NCI-H2029 treated with DMSO at 0.1 percent for 48 hours (cell line): ENCODE measurements around the gene ABHD14A.

Experiments used
- DNase-seq: peaks from one replicate; lab custom pipeline; 2025; lab: John Stamatoyannopoulos, UW

Gene ABHD14A

GRCh38 chr3:51957520-51958205, 17.2 kb upstream of the ABHD14A start:
- no peak for DNase-seq

GRCh38 chr3:51958603-51959521, 16.0 kb upstream of the ABHD14A start:
- no peak for DNase-seq

GRCh38 chr3:51959651-51960050, 15.2 kb upstream of the ABHD14A start:
- DNase-seq, result no peak

GRCh38 chr3:51960386-51960785, 14.5 kb upstream of the ABHD14A start:
- DNase-seq, result no peak

- DNase-seq, result no peak
These were observed 13.9 kb upstream of the ABHD14A start for GRCh38 chr3:51961011-51961410.

- DNase-seq, result no peak
These were observed 13.0 kb upstream of the ABHD14A start for GRCh38 chr3:51961602-51962569.

GRCh38 chr3:51962854-51963530, 11.9 kb upstream of the ABHD14A start:
- no peak for DNase-seq

- DNase-seq, result no peak
These were observed 10.9 kb upstream of the ABHD14A start for GRCh38 chr3:51963951-51964451.

GRCh38 chr3:51964521-51964920, 10.3 kb upstream of the ABHD14A start:
- DNase-seq, result no peak

- no peak for DNase-seq
These were observed 8.8 kb upstream of the ABHD14A start for GRCh38 chr3:51966016-51966415.

- no peak for DNase-seq
These were observed 8.4 kb upstream of the ABHD14A start for GRCh38 chr3:51966486-51966885.

GRCh38 chr3:51966922-51967383, 7.9 kb upstream of the ABHD14A start:
- no peak for DNase-seq

GRCh38 chr3:51967384-51968169, 7.3 kb upstream of the ABHD14A start, which contains the start of gene PCBP4:
PCBP4 (minus strand) TSS chr3:51967454; CDS start chr3:51961240, 6,214 bp downstream.
- no peak for DNase-seq

GRCh38 chr3:51968170-51968775, 6.6 kb upstream of the ABHD14A start:
- DNase-seq, result no peak

GRCh38 chr3:51968883-51969678, 5.8 kb upstream of the ABHD14A start:
- no peak for DNase-seq

GRCh38 chr3:51969841-51970240, 5.0 kb upstream of the ABHD14A start:
- no peak for DNase-seq

- no peak for DNase-seq
These were observed 4.1 kb upstream of the ABHD14A start for GRCh38 chr3:51970606-51971300.

- DNase-seq, result no peak
These were observed 3.5 kb upstream of the ABHD14A start for GRCh38 chr3:51971350-51971749.
